ENCODE results near the gene TAS2R10.

- TF ChIP-seq CTCF (IDR thresholded peaks at IDR 0.05) (no peak), POLR2AphosphoS5 (IDR thresholded peaks at IDR 0.05) (no peak), EP300 (IDR thresholded peaks at IDR 0.05) (no peak)
These were observed 42.9 kb downstream of the TAS2R10 start for GRCh38 chr12:10783252-10783651.

Measured in esophagus muscularis mucosa (tissue), 4 donors.